ENCODE results near the gene CCL28. TPM values are rescaled to one million over a fixed set of nuclear protein-coding genes. Genes with fewer than 3 reads are reported as not detected.

The CCL28 gene
- total and polyA plus RNA-seq, 9 of the 15 experiments (the other 6 are each of a cell fraction or from before 2014, with no cell fraction given), result not detected

DNA sequence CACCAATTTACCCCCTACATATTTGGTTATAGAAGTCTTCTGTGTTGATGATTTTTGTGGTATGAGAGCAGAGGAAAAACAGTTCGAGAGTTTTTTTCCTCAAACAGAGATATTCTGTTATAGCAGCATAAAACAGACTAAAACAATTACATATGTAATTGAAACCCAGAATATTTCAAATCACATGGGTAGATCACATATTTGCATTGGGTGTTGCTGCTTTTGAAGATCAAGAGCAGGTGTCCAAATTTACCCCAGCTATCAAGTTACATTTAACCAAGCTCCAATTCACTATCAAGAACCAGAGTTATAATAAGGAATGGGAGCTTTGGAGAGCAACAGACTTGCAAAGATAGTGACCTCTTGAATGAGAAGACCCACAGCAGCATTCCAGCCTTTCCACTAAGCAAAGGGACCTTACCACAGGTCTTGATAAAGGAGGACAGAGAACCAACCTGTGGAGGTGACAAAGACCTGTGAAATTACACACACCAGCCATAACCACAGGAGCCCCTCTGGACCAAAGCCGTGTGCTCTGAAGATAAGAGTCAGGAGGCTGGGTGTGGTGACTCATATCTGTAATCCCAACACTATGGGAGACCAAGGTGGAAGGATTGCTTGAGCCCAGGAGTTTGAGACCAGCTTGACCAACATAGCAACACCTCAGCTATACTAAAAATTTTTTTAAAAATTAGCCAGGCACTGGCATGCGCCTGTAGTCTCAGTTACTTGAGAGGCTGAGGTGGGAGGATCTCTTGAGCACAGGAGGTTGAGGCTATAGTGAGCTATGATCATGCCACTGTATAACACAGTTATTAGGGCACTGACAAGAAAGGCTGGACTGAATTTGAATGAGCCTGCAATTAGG lies 4.0 kb upstream of the CCL28 start (continued):
- TF ChIP-seq DEAF1 (CRISPR knock-in tag; IDR thresholded peaks at IDR 0.05) (no peak), TCF3 (CRISPR knock-in tag; IDR thresholded peaks at IDR 0.05) (peak; percentile 93), EGR1 (conservative IDR thresholded peaks at IDR 0.05) (no peak), BDP1 (IDR thresholded peaks at IDR 0.05; ENCODE audit: insufficient read depth, insufficient read length) (no peak), ZNF717 (CRISPR knock-in tag; IDR thresholded peaks at IDR 0.05) (no peak), GTF2A2 (tag; IDR thresholded peaks at IDR 0.05) (no peak), SMC3 (conservative IDR thresholded peaks at IDR 0.05; ENCODE audit: insufficient read depth, low read depth, low read length) (no peak), ZC3H8 (IDR thresholded peaks at IDR 0.05) (no peak), SMARCA4 (IDR thresholded peaks at IDR 0.05) (peak; percentile 97), ZBTB26 (CRISPR knock-in tag; IDR thresholded peaks at IDR 0.05) (no peak)
- TF ChIP-seq, protein P1, sequence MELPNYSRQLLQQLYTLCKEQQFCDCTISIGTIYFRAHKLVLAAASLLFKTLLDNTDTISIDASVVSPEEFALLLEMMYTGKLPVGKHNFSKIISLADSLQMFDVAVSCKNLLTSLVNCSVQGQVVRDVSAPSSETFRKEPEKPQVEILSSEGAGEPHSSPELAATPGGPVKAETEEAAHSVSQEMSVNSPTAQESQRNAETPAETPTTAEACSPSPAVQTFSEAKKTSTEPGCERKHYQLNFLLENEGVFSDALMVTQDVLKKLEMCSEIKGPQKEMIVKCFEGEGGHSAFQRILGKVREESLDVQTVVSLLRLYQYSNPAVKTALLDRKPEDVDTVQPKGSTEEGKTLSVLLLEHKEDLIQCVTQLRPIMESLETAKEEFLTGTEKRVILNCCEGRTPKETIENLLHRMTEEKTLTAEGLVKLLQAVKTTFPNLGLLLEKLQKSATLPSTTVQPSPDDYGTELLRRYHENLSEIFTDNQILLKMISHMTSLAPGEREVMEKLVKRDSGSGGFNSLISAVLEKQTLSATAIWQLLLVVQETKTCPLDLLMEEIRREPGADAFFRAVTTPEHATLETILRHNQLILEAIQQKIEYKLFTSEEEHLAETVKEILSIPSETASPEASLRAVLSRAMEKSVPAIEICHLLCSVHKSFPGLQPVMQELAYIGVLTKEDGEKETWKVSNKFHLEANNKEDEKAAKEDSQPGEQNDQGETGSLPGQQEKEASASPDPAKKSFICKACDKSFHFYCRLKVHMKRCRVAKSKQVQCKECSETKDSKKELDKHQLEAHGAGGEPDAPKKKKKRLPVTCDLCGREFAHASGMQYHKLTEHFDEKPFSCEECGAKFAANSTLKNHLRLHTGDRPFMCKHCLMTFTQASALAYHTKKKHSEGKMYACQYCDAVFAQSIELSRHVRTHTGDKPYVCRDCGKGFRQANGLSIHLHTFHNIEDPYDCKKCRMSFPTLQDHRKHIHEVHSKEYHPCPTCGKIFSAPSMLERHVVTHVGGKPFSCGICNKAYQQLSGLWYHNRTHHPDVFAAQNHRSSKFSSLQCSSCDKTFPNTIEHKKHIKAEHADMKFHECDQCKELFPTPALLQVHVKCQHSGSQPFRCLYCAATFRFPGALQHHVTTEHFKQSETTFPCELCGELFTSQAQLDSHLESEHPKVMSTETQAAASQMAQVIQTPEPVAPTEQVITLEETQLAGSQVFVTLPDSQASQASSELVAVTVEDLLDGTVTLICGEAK (IDR thresholded peaks at IDR 0.05), result no peak
- TF ChIP-seq, protein P1 (CRISPR knock-in tag; IDR thresholded peaks at IDR 0.05), result no peak
- TF ChIP-seq, protein P2, sequence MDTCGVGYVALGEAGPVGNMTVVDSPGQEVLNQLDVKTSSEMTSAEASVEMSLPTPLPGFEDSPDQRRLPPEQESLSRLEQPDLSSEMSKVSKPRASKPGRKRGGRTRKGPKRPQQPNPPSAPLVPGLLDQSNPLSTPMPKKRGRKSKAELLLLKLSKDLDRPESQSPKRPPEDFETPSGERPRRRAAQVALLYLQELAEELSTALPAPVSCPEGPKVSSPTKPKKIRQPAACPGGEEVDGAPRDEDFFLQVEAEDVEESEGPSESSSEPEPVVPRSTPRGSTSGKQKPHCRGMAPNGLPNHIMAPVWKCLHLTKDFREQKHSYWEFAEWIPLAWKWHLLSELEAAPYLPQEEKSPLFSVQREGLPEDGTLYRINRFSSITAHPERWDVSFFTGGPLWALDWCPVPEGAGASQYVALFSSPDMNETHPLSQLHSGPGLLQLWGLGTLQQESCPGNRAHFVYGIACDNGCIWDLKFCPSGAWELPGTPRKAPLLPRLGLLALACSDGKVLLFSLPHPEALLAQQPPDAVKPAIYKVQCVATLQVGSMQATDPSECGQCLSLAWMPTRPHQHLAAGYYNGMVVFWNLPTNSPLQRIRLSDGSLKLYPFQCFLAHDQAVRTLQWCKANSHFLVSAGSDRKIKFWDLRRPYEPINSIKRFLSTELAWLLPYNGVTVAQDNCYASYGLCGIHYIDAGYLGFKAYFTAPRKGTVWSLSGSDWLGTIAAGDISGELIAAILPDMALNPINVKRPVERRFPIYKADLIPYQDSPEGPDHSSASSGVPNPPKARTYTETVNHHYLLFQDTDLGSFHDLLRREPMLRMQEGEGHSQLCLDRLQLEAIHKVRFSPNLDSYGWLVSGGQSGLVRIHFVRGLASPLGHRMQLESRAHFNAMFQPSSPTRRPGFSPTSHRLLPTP (IDR thresholded peaks at IDR 0.05; ENCODE audit: borderline replicate concordance, extremely low read depth, insufficient read length), result no peak
